GM21447 (cell line): ENCODE results near the gene CACNB1.

Source experiments
- ATAC-seq: cut with Tn5 transposase; IDR thresholded peaks from one replicate; pipeline ENCODE4 v1.9.1; 2021; ENCODE audit not compliant: unreplicated experiment

Gene CACNB1

GRCh38 chr17:39204245-39204644, 6.8 kb upstream of the CACNB1 start:
- no peak for ATAC-seq

GRCh38 chr17:39200957-39201510, 3.6 kb upstream of the CACNB1 start:
- ATAC-seq = no peak

GRCh38 chr17:39200070-39200879, 2.8 kb upstream of the CACNB1 start, which contains the start of gene RPL19:
Gene RPL19 (plus strand): TSS chr17:39200283. CDS start chr17:39200345, 62 bp downstream.
- ATAC-seq = peak; percentile 48

GRCh38 chr17:39199820-39200069, 2.3 kb upstream of the CACNB1 start:
- ATAC-seq = peak; percentile 51

- no peak for ATAC-seq
These were observed 707 bp upstream of the CACNB1 start for GRCh38 chr17:39198186-39198566.

GRCh38 chr17:39196808-39197291, 619 bp downstream of the CACNB1 start:
- no peak for ATAC-seq

DNA sequence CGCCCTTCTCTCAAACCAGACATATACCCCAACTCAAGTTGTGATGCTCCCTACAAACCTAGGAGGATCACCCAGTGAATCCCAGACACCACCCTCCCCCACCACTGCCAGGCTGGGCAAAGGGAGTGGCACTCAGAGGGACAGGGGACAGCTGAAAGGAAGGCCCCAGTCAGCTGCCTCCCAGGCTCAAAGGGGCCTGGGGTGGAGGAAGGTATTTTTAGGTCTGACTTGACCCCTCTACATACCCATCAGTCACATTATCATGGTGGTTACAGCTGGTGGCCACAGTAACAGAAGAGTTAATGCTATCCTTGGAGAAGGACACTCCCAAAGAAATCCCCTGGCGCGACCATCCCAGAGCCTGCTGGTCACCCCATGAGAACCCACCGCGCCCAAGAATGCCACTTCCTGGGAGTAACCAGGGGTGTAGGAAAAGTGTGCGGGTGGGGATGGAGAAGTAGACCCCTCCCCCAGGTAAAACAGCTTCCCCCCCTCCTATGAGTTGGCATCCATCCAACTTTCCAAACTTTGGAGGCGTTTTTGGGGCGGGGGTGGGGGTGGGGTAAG, 1.1 kb downstream of the CACNB1 start:
- no peak for ATAC-seq

GRCh38 chr17:39195568-39196160, 1.8 kb downstream of the CACNB1 start:
- no peak for ATAC-seq

- ATAC-seq = no peak
These were observed 2.4 kb downstream of the CACNB1 start for GRCh38 chr17:39194985-39195524.

DNA sequence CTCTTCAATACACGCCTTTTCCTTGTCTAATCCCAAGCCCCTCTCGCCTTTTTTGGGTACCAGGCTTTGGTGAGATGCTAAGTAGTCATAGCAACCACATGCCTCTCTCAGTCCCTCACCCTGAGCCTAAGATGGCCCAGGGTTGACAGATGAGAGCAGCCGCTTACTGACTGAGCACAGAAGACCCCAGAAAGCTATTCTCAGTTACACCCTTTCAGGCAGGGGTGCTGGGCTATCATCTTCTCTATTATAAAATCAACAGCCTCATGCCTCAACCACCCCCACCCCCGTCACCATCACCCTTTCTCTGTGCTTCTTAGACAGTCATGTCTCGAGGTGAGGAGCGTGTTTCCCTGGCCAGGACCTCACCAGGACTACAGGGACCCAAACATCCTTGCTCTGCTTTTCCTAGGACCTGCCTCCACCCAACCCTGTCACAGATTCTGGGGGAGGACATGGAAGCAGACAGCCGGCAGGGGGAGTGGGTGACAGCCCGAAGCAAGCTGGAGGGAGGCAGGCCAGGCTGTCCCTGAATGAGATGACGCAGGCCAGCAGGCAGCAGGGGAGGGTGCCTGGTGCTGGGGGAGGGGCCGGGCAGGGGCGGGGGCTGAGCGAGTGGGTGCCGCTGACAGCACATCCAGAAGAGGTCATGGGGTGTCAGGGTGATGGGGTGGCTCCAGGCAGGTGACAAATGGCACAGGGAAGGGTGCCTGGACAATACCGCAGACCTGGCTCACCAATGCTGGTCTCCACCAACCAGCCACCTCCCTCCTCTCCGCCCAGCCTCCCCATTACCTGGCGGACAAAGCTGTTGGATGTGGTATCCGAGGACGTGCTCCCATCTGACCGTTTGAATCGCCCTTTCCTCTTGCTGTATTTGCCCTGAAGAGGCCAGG, 3.1 kb downstream of the CACNB1 start:
- no peak for ATAC-seq

- no peak for ATAC-seq
These were observed 4.1 kb downstream of the CACNB1 start for GRCh38 chr17:39193346-39193745.

DNA sequence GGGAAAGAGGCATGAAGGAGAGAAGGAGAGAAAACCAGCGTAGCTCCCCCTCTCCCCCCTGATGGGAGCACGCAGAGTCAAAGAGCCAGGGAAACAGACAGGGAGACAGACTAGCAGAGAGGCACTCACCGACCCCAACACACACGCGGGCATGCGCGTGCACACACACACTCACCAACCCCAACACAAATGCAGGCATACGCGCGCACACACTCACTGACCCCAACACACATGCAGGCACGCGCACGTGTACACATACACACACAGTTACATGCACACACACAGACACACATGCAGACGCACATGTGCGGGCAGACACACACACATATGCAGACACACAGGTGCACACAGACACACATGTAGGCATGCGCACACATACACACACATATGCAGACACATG, 4.6 kb downstream of the CACNB1 start:
- no peak for ATAC-seq

- no peak for ATAC-seq
These were observed 5.5 kb downstream of the CACNB1 start for GRCh38 chr17:39191750-39192510.

DNA sequence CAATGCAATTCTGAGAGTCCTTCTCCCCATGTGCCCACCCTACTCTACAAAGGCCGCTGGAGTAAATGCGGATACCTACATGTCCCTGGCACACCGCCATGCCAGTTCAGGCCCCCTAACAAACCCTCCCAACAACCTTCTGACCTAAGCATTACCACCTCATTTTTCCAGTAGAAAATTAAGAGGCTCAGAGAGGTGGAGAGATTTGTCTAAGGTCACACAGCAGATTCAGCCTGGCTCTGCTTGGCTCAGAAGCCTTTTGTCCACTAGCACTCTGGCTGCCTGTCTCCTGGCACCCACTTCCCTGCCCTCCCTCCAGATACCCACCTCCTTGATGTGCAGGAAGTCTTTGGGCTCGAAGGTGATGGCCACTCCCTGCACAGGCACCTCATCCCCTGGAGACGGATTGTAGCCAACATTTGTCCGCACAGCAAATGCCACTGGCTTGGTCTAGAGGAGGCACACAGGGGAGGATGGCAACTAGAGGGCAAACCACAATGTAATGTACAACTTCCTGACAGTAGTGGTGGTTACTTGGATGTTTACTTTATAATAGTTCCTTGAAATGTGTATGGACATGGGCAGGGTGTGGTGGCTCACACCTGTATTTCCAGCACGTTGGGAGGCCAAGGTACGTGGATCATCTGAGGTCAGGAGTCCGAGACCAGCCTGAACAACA, 10.2 kb downstream of the CACNB1 start:
- ATAC-seq = no peak

DNA sequence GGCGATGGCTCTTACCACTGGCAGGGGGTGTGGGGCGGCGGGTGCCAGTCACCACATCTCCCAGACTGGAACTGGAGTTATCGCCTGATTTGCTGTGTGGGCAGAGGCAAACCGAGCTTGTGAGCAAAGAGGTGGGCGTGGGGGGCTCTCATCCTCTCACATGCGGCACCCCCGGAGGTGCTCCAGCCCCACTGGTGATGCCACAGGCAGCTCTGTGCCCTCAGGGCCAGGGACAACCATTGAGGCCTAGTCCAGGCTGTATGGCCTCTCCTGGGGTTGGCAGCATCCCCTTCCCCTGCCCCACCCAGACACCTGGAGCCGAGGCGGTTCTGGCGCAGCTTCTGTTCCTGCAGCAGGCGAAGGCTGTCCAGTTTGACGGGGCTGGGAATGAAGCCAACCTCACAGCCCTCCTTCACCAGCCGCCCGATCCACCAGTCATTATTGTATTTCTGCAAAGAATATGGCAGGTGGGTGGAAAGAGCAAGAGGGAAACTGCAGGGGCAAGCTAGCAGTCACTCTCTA, 10.9 kb downstream of the CACNB1 start:
- no peak for ATAC-seq

- ATAC-seq = no peak
These were observed 13.7 kb downstream of the CACNB1 start for GRCh38 chr17:39183720-39184119.

GRCh38 chr17:39183045-39183444, 14.4 kb downstream of the CACNB1 start:
- ATAC-seq = no peak

DNA sequence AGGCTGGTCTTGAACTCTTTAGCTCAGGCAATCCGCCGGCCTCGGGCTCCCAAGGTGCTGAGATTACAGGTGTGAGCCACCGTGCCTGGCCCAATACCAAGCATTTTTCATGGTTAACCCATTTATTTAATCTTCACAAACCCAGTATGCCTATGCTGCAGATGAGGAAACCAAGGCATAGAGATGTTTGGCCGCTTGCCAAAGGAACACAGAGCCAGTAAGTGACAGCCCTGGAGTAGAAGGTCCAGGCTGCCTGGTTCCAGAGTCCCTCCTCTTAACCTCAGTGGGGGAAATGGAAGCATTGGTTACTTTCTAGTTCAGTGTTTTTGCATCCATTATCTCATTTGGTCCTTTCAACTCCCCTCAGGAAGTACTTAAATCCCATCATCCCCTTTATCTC, 16.2 kb downstream of the CACNB1 start:
- no peak for ATAC-seq

- ATAC-seq = no peak
These were observed 18.9 kb downstream of the CACNB1 start for GRCh38 chr17:39178536-39178935.
